ENCODE data around the gene HGS. TPM values are rescaled to one million over a fixed set of nuclear protein-coding genes. Genes with fewer than 3 reads are reported as not detected.

Gene HGS
- total RNA-seq, 4 donors from 2014 or later: 51.5 to 90.5 (median 66.6) TPM

Small RNA genes lying within 50 kb of the gene (small RNA-seq; reads per million reads assigned to genes)
- gene MIR6786: 0 to 0.51 (median 0.24) reads per million in 4 donors

Other genes with a start within 250 kb of the HGS start
- gene ACTG1, start 171.2 kb upstream of the HGS start, total RNA-seq: 1,000 to 10,000 TPM in 3 of 4 donors, 100 to 1,000 TPM in 1; 829 to 1,848 (median 1,550) TPM
- gene FSCN2, start 155.6 kb upstream of the HGS start, total RNA-seq: 1 to 10 TPM in 2 of 4 donors, under 1 TPM in 2; 0.49 to 2.1 (median 1.0) TPM
- 10 to 100 TPM; 14.6 to 32.1 (median 20.7) TPM for gene FAAP100, start 131.7 kb upstream of the HGS start, total RNA-seq
- 10 to 100 TPM; 49.5 to 83.8 (median 58.0) TPM for gene NPLOC4, start 46.9 kb upstream of the HGS start, total RNA-seq
- gene TSPAN10, start 46.8 kb upstream of the HGS start, total RNA-seq: under 1 TPM in 3 of 4 donors, not detected in 1; 0.27 to 0.89 (median 0.30) TPM
- under 1 TPM in 1 of 4 donors, not detected in 3; 0.62 TPM for gene PDE6G, start 27.5 kb upstream of the HGS start, total RNA-seq
- 10 to 100 TPM; 19.4 to 31.8 (median 25.3) TPM for gene OXLD1, start 17.4 kb upstream of the HGS start, total RNA-seq
- 10 to 100 TPM in 2 of 4 donors, 1 to 10 TPM in 2; 8.2 to 16.1 (median 11.4) TPM for gene CCDC137, start 17.3 kb upstream of the HGS start, total RNA-seq
- 10 to 100 TPM; 26.2 to 52.8 (median 30.2) TPM for gene ARL16, start 214 bp upstream of the HGS start, total RNA-seq
- 10 to 100 TPM; 27.5 to 42.9 (median 29.3) TPM for gene MRPL12, start 19.4 kb downstream of the HGS start, total RNA-seq
- 1 to 10 TPM; 3.0 to 8.8 (median 5.0) TPM for gene SLC25A10, start 28.3 kb downstream of the HGS start, total RNA-seq
- gene GCGR, start 120.1 kb downstream of the HGS start, total RNA-seq: under 1 TPM in 1 of 4 donors, not detected in 3; 0.47 TPM
- gene MCRIP1, start 149.3 kb downstream of the HGS start, total RNA-seq: 100 to 1,000 TPM in 1 of 4 donors, 10 to 100 TPM in 3; 70.4 to 131 (median 85.9) TPM
- gene PPP1R27, start 151.0 kb downstream of the HGS start, total RNA-seq: not detected
- gene P4HB, start 176.5 kb downstream of the HGS start, total RNA-seq: 100 to 1,000 TPM; 257 to 365 (median 324) TPM
- gene ARHGDIA, start 187.3 kb downstream of the HGS start, total RNA-seq: 100 to 1,000 TPM; 120 to 219 (median 169) TPM
- 10 to 100 TPM; 26.6 to 68.1 (median 55.5) TPM for gene ALYREF, start 207.6 kb downstream of the HGS start, total RNA-seq
- 100 to 1,000 TPM in 3 of 4 donors, 10 to 100 TPM in 1; 81.0 to 128 (median 119) TPM for gene ANAPC11, start 207.7 kb downstream of the HGS start, total RNA-seq
- under 1 TPM in 2 of 4 donors, not detected in 2; 0.12 to 0.16 TPM for gene NPB, start 218.2 kb downstream of the HGS start, total RNA-seq
- gene PCYT2, start 227.4 kb downstream of the HGS start, total RNA-seq: 10 to 100 TPM; 18.4 to 45.8 (median 34.4) TPM
- gene SIRT7, start 234.2 kb downstream of the HGS start, total RNA-seq: 10 to 100 TPM; 14.3 to 24.1 (median 18.3) TPM
- 10 to 100 TPM; 18.8 to 39.3 (median 25.3) TPM for gene MAFG, start 243.7 kb downstream of the HGS start, total RNA-seq

Data from gastroesophageal sphincter (tissue), 4 donors.